ENCODE data around the gene C3orf20.

The C3orf20 gene

GRCh38 chr3:14758297-14758696, 83.4 kb downstream of the C3orf20 start:
- DNase-seq (ENCODE audit: low read depth in 2 of 2) = no peak

GRCh38 chr3:14758959-14759358, 84.0 kb downstream of the C3orf20 start:
- no peak for DNase-seq (ENCODE audit: low read depth in 2 of 2)

- DNase-seq (ENCODE audit: low read depth in 2 of 2) = no peak
Measured at GRCh38 chr3:14760185-14760584, 85.2 kb downstream of the C3orf20 start.

- DNase-seq (ENCODE audit: low read depth in 2 of 2) = no peak
Measured at GRCh38 chr3:14761121-14761672, 86.3 kb downstream of the C3orf20 start.

GRCh38 chr3:14761866-14762265, 86.9 kb downstream of the C3orf20 start:
- DNase-seq (ENCODE audit: low read depth in 2 of 2) = no peak

- no peak for DNase-seq (ENCODE audit: low read depth in 2 of 2)
Measured at GRCh38 chr3:14762701-14763100, 87.8 kb downstream of the C3orf20 start.

GRCh38 chr3:14764331-14765059, 89.6 kb downstream of the C3orf20 start:
- no peak for DNase-seq (ENCODE audit: low read depth in 2 of 2)

GRCh38 chr3:14765060-14765400, 90.1 kb downstream of the C3orf20 start:
- DNase-seq (ENCODE audit: low read depth in 2 of 2) = no peak

- DNase-seq (ENCODE audit: low read depth in 2 of 2) = no peak
Measured at GRCh38 chr3:14765576-14766427, 90.9 kb downstream of the C3orf20 start.

- no peak for DNase-seq (ENCODE audit: low read depth in 2 of 2)
Measured at GRCh38 chr3:14766428-14767244, 91.7 kb downstream of the C3orf20 start.

- DNase-seq (ENCODE audit: low read depth in 2 of 2) = no peak
Measured at GRCh38 chr3:14767245-14768051, 92.5 kb downstream of the C3orf20 start.

GRCh38 chr3:14768182-14768790, 93.3 kb downstream of the C3orf20 start:
- DNase-seq (ENCODE audit: low read depth in 2 of 2) = no peak

GRCh38 chr3:14768881-14769280, 93.9 kb downstream of the C3orf20 start:
- no peak for DNase-seq (ENCODE audit: low read depth in 2 of 2)

GRCh38 chr3:14769544-14770325, 94.8 kb downstream of the C3orf20 start:
- no peak for DNase-seq (ENCODE audit: low read depth in 2 of 2)

- DNase-seq (ENCODE audit: low read depth in 2 of 2) = no peak
Measured at GRCh38 chr3:14770591-14770990, 95.7 kb downstream of the C3orf20 start.

GRCh38 chr3:14771593-14772497, 96.9 kb downstream of the C3orf20 start:
- DNase-seq (ENCODE audit: low read depth in 2 of 2) = no peak

- no peak for DNase-seq (ENCODE audit: low read depth in 2 of 2)
Measured at GRCh38 chr3:14772533-14773138, 97.7 kb downstream of the C3orf20 start.

- no peak for DNase-seq (ENCODE audit: low read depth in 2 of 2)
Measured at GRCh38 chr3:14773281-14773680, 98.3 kb downstream of the C3orf20 start.
